GM23248 (cell line): ENCODE data around the gene FAM240B. TPM values are rescaled to one million over a fixed set of nuclear protein-coding genes. Genes with fewer than 3 reads are reported as not detected.

Experiments
- DNase-seq: peaks from one replicate; pipeline ENCODE4 v3.0.0-alpha.2; 2015
- H2AFZ ChIP-seq: fragments of 200-600 bp; sonication (generic); 2 replicates; pipeline ENCODE4 v1.6.1; 2016; ENCODE audit warnings: antibody characterized with exemption
- H3F3A ChIP-seq: fragments of 200-600 bp; sonication (generic); 2 replicates; pipeline ENCODE4 v1.6.1; 2016; ENCODE audit warnings: mild to moderate bottlenecking, antibody characterized with exemption, mixed run types; ENCODE audit not compliant: insufficient read depth
- H3K27ac ChIP-seq: fragments of 200-600 bp; sonication (generic); 2 replicates; pipeline ENCODE4 v1.5.1; 2016; ENCODE audit warnings: mild to moderate bottlenecking
- H3K27me3 ChIP-seq: fragments of 200-600 bp; sonication (generic); replicated peaks from 2 replicates; pipeline ENCODE4 v1.6.1; 2016; ENCODE audit warnings: mild to moderate bottlenecking; ENCODE audit not compliant: insufficient read depth
- H3K36me3 ChIP-seq: fragments of 200-600 bp; sonication (generic); 2 replicates; pipeline ENCODE4 v1.6.1; 2016; ENCODE audit warnings: low read depth, mild to moderate bottlenecking
- H3K4me1 ChIP-seq: fragments of 200-600 bp; sonication (generic); 2 replicates; pipeline ENCODE4 v1.6.1; 2016; ENCODE audit warnings: mild to moderate bottlenecking; ENCODE audit not compliant: insufficient read depth
- H3K4me2 ChIP-seq: fragments of 200-600 bp; sonication (generic); one replicate; pipeline ENCODE4 v1.6.1; 2016; ENCODE audit warnings: mild to moderate bottlenecking; ENCODE audit not compliant: unreplicated experiment
- H3K4me3 ChIP-seq: fragments of 200-600 bp; sonication (generic); 2 replicates; pipeline ENCODE4 v1.5.1; 2016; ENCODE audit warnings: mild to moderate bottlenecking
- H3K79me2 ChIP-seq: fragments of 200-600 bp; sonication (generic); 2 replicates; pipeline ENCODE4 v1.6.1; 2016; ENCODE audit warnings: mild to moderate bottlenecking; ENCODE audit not compliant: insufficient read depth
- H3K9ac ChIP-seq: fragments of 200-600 bp; sonication (generic); 2 replicates; pipeline ENCODE4 v1.6.1; 2016; ENCODE audit warnings: mild to moderate bottlenecking
- H3K9me2 ChIP-seq: fragments of 200-600 bp; sonication (generic); 2 replicates; pipeline ENCODE4 v1.6.1; 2016; ENCODE audit warnings: mixed run types, mild to moderate bottlenecking, moderate library complexity; ENCODE audit not compliant: insufficient read depth
- H3K9me3 ChIP-seq: fragments of 200-600 bp; sonication (generic); one replicate; pipeline ENCODE4 v1.6.1; 2017; ENCODE audit warnings: low read depth
- H4K20me1 ChIP-seq: fragments of 200-600 bp; sonication (generic); 2 replicates; pipeline ENCODE4 v1.6.0; 2016; ENCODE audit not compliant: insufficient read depth
- EZH2 ChIP-seq: fragments of 200-600 bp; sonication (generic); IDR thresholded peaks from 2 replicates; pipeline ENCODE4 v1.6.1; 2018; ENCODE audit warnings: antibody characterized with exemption, mild to moderate bottlenecking; ENCODE audit not compliant: insufficient read depth, poor library complexity, severe bottlenecking
- EZH2phosphoT487 ChIP-seq: fragments of 200-600 bp; sonication (generic); IDR thresholded peaks from 2 replicates; pipeline ENCODE4 v1.6.1; 2018; ENCODE audit warnings: antibody characterized with exemption, moderate library complexity, mild to moderate bottlenecking, low read depth; ENCODE audit not compliant: insufficient read depth
- WGBS, 2 experiments: methylation state at CpG; one replicate each; pipeline ENCODE4 v1.1.6; 2015 to 2017; ENCODE audit warnings: low lambda C conversion rate in 2 of 2, low coverage in 1 of 2; ENCODE audit errors: missing lambda C conversion rate in 2 of 2; 5-methylcytosine and 5-hydroxymethylcytosine counted together
- in situ Hi-C: fragments of 300-500 bp; cut with MboI; formaldehyde crosslinking; loops from 2 replicates; pipeline ENCODE4 v1.15.0; 2020
- polyA plus RNA-seq: library from polyadenylated mRNA; unstranded; fragments of >200 nt; fragmentation: Nextera tagmentation; extraction: Ambion mirVana; gene quantifications from 2 replicates; pipeline ENCODE4 v1.2.1, GENCODE V29; 2016
- total RNA-seq: library from RNA; depleted of rRNA; stranded (reverse); fragments of >200 nt; shearing (Covaris generic); gene quantifications from 2 replicates; pipeline ENCODE4 v1.2.3, GENCODE V29; 2014

FAM240B gene
- total and polyA plus RNA-seq, 2 experiments from 2014 or later: not detected

DNA sequence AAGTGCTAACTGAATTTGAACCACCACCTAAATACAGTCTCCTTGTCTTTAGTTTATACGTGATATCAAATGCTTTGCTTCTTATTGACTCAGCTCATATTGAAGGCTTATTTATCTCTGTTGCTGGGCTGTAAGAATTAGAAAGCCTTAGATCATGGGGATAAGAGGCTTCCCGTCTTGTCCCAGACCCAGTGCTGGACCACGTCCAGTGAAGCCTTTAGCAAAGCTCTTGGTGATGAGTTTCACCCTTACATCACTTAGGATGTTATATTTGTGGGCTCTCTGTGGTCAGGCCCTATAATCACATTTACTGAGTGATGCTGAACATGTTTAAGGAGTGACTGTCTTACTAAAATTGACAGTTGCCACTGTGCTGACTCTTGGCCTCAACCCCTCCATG lies 11.2 kb downstream of the FAM240B start:
- TF ChIP-seq EZH2phosphoT487: no peak
- no peak for TF ChIP-seq EZH2
- 27 to 32% methylated on average over 3 of the region's 3 CpGs for WGBS, 2 experiments
- no peak overlapping the region for H3K27ac ChIP-seq
- H3K9ac ChIP-seq: no peak overlapping the region
- H3K79me2 ChIP-seq: no peaks in the 10 kb centered on the region
- no peak for DNase-seq
- H3K4me1 ChIP-seq: no peaks in the 10 kb centered on the region
- no peaks in the 10 kb centered on the region for H3K36me3 ChIP-seq
- no peaks in the 10 kb centered on the region for H3K9me2 ChIP-seq
- no peaks in the 10 kb centered on the region for H3F3A ChIP-seq
- in situ Hi-C loops: no loop called here
- H3K9me3 ChIP-seq: no peaks in the 10 kb centered on the region
- no peak overlapping the region for H3K4me3 ChIP-seq
- no peak overlapping the region for H2AFZ ChIP-seq
- H3K4me2 ChIP-seq: no peak overlapping the region
- no peaks in the 10 kb centered on the region for H3K27me3 ChIP-seq
- no peaks in the 10 kb centered on the region for H4K20me1 ChIP-seq

DNA sequence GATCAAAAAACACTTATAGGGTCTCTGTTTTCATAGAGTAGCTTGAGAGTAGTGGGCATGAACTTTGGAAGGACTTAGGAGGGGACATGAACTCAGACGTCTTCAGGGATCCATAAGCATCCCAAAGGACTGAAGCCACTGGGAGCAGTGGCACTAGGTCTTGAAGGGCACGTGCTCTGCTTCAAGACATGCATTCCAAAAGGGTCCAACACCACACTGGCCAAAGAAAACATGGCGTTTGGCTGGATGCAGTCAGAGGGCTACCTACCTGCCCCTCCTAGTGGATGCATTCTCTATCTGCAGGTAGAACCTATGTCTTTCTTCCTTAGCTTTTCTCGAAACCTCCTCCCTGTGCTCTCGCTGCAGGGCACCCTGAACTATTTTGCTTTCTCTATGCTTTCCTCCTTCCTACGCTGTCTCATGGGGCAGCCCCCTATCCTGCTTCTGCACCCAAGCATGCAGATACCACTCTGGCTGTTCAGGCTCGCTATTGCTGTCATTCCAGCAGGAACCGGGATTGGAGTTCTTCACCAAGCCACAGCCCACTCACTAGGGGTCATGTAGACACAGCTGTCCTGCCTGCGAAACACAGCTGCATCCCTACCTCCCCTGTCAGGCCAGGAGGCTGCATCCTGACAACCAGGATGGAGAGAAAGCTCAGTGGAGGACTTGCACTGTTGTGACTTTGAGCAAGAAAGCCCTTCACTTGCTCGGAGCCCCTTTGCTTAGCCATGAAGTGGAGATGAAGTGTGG lies 11.9 kb downstream of the FAM240B start:
- Histone ChIP-seq H3K36me3 (no peaks in the 10 kb centered on the region), H3K9ac (no peak overlapping the region), H3K27ac (no peak overlapping the region), H3K4me3 (no peak overlapping the region), H3K4me1 (no peaks in the 10 kb centered on the region), H3K27me3 (no peaks in the 10 kb centered on the region), H3F3A (no peaks in the 10 kb centered on the region), H3K79me2 (no peaks in the 10 kb centered on the region), H4K20me1 (no peaks in the 10 kb centered on the region), H2AFZ (no peak overlapping the region), H3K9me3 (no peaks in the 10 kb centered on the region), H3K4me2 (no peak overlapping the region), H3K9me2 (no peaks in the 10 kb centered on the region)
- WGBS, 2 experiments: 45 to 49% methylated on average over 10 of the region's 10 CpGs
- no peak for DNase-seq
- TF ChIP-seq EZH2phosphoT487 (no peak), EZH2 (no peak)
- in situ Hi-C loops: no loop called here

DNA sequence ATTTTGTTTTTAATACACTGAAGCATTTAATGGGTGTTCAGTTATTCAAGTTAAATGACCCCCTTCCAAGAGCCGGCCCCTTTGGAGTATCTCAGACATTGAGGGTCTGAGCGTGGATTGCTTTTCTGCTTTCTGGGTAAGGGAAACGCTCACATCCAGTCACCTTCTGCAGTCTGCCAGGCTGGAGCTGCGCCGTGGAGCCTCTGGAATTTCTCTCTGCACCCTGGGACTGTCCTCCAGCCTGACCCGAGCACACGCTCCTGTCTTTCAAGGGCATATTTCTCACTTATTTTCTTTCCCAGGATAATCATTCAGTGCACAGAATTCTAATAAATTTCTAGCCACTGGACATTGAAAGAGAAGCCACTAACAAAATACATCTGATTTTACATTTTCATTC lies 13.4 kb downstream of the FAM240B start:
- H3K4me2 ChIP-seq: no peak overlapping the region
- H3K4me1 ChIP-seq: no peaks in the 10 kb centered on the region
- H3K9me2 ChIP-seq: no peaks in the 10 kb centered on the region
- no peaks in the 10 kb centered on the region for H3K36me3 ChIP-seq
- TF ChIP-seq EZH2 (no peak), EZH2phosphoT487 (no peak)
- no peaks in the 10 kb centered on the region for H3K79me2 ChIP-seq
- in situ Hi-C loops: no loop called here
- H3K4me3 ChIP-seq: no peak overlapping the region
- 37 to 40% methylated on average over 7 of the region's 7 CpGs for WGBS, 2 experiments
- H3K9me3 ChIP-seq: no peaks in the 10 kb centered on the region
- no peak for DNase-seq
- no peak overlapping the region for H3K27ac ChIP-seq
- H3K27me3 ChIP-seq: no peaks in the 10 kb centered on the region
- no peaks in the 10 kb centered on the region for H4K20me1 ChIP-seq
- no peaks in the 10 kb centered on the region for H3F3A ChIP-seq
- no peak overlapping the region for H3K9ac ChIP-seq
- H2AFZ ChIP-seq: no peak overlapping the region

DNA sequence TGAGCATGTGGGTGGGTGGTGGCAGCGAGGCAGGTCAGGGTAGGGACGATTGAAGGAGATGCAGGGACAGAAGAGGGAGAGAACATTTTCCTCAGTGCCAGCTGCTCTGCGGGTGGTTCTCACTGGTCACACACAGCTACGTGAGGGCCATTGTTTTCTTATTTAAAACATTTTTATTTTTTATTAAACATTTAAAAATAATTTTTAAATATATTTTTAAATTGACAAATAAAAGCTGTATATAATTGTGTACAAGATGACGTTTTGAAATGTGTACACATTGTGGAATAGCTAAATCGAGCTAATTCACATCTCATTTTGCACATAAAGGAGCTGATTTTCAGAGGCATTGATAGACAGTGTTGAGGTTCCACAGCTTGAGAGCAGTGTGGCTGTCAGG lies 14.0 kb downstream of the FAM240B start:
- no peaks in the 10 kb centered on the region for H3K36me3 ChIP-seq
- no peak overlapping the region for H2AFZ ChIP-seq
- in situ Hi-C loops: no loop called here
- TF ChIP-seq EZH2: no peak
- TF ChIP-seq EZH2phosphoT487: no peak
- H3K9me2 ChIP-seq: no peaks in the 10 kb centered on the region
- no peaks in the 10 kb centered on the region for H3K79me2 ChIP-seq
- WGBS, 2 experiments: 36 to 39% methylated on average over 6 of the region's 6 CpGs
- no peak overlapping the region for H3K4me2 ChIP-seq
- H3K27me3 ChIP-seq: no peaks in the 10 kb centered on the region
- H3K9ac ChIP-seq: no peak overlapping the region
- no peak for DNase-seq
- no peaks in the 10 kb centered on the region for H3F3A ChIP-seq
- no peak overlapping the region for H3K27ac ChIP-seq
- no peaks in the 10 kb centered on the region for H3K9me3 ChIP-seq
- no peaks in the 10 kb centered on the region for H4K20me1 ChIP-seq
- H3K4me1 ChIP-seq: no peaks in the 10 kb centered on the region
- no peak overlapping the region for H3K4me3 ChIP-seq
